ENCODE data around the gene RNF32. TPM values are rescaled to one million over a fixed set of nuclear protein-coding genes. Genes with fewer than 3 reads are reported as not detected.

RNF32 gene
- total and polyA plus RNA-seq, 3 experiments from 2014 or later, result 0.20 to 0.83 (median 0.40) TPM

- POLR2A ChIA-PET, result no interaction called here
- no peaks in the 10 kb centered on the region for H3K36me3 ChIP-seq (ENCODE audit: insufficient read depth, low read length)
- no peak overlapping the region for H3K4me3 Mint-ChIP-seq
Measured at GRCh38 chr7:156655251-156655650, 14.7 kb downstream of the RNF32 start.

GRCh38 chr7:156655983-156656382 lies 15.4 kb downstream of the RNF32 start:
- CTCF ChIA-PET, result no interaction called here
- POLR2A ChIA-PET, result no interaction called here
- H3K4me1 ChIP-seq (ENCODE audit: insufficient read depth, low read length), result no peaks in the 10 kb centered on the region
- no peak overlapping the region for H3K4me3 Mint-ChIP-seq
- no peaks in the 10 kb centered on the region for H3K9me3 ChIP-seq (ENCODE audit: low read length)
- no peaks in the 10 kb centered on the region for H3K36me3 ChIP-seq (ENCODE audit: insufficient read depth, low read length)
- no peak overlapping the region for H3K27ac Mint-ChIP-seq
- H3K27me3 ChIP-seq (ENCODE audit: insufficient read depth, low read length, poor library complexity, severe bottlenecking), result no peaks in the 10 kb centered on the region
- H3K4me1 Mint-ChIP-seq, result peaks cover 0 to 1% (median 0%) of the 10 kb centered on the region in 3 donors
- peaks cover 0 to 5% (median 0%) of the 10 kb centered on the region in 3 donors for H3K36me3 Mint-ChIP-seq
- no peak overlapping the region for H3K27ac ChIP-seq (ENCODE audit: low read depth, low read length)
- DNase-seq, result no peak
- H3K9me3 Mint-ChIP-seq, result peaks cover 0 to 2% (median 0%) of the 10 kb centered on the region in 5 donors
- H3K27me3 Mint-ChIP-seq, result peaks cover 18 to 30% of the 10 kb centered on the region in 2 donors
- no peak overlapping the region for H3K4me3 ChIP-seq (ENCODE audit: low read length)

More at GRCh38 chr7:156655251-156655650, 14.7 kb downstream of the RNF32 start:
- Histone ChIP-seq H3K9me3 (ENCODE audit: low read length) (no peaks in the 10 kb centered on the region), H3K4me1 (ENCODE audit: insufficient read depth, low read length) (no peaks in the 10 kb centered on the region), H3K27me3 (ENCODE audit: insufficient read depth, low read length, poor library complexity, severe bottlenecking) (peaks cover 6% of the 10 kb centered on the region), H3K27ac (ENCODE audit: low read depth, low read length) (no peak overlapping the region), H3K4me3 (ENCODE audit: low read length) (no peak overlapping the region)
- DNase-seq, result no peak
- no peak overlapping the region for H3K27ac Mint-ChIP-seq
- no peaks in the 10 kb centered on the region for H3K4me1 Mint-ChIP-seq
- peaks cover 0 to 5% (median 0%) of the 10 kb centered on the region in 3 donors for H3K36me3 Mint-ChIP-seq
- CTCF ChIA-PET, result no interaction called here
- H3K9me3 Mint-ChIP-seq, result peaks cover 0 to 2% (median 0%) of the 10 kb centered on the region in 5 donors
- H3K27me3 Mint-ChIP-seq, result peaks cover 20 to 37% of the 10 kb centered on the region in 2 donors

DNA sequence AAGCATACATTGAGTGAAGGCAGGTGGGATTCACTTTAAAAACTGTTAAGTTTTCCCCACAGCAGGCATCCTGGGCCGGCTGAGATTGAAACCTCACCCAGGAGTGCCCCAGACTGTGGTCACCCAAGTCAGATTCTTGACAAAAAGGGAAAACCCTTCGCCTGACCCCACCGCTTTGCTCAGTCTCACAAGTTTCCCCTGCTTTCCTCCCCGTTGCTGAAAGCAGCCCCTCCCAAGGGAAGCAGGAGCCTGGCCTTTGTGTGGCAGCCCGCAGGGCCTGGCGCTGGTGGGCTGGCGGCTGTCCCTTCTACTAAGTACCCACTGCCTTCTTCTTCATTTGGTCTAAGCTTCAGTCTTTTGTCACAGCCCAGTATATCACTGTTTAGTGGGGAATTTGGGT lies 16.0 kb downstream of the RNF32 start:
- Histone ChIP-seq H3K9me3 (ENCODE audit: low read length) (no peaks in the 10 kb centered on the region), H3K27me3 (ENCODE audit: insufficient read depth, low read length, poor library complexity, severe bottlenecking) (no peaks in the 10 kb centered on the region), H3K27ac (ENCODE audit: low read depth, low read length) (no peak overlapping the region), H3K4me1 (ENCODE audit: insufficient read depth, low read length) (no peaks in the 10 kb centered on the region), H3K4me3 (ENCODE audit: low read length) (no peak overlapping the region), H3K36me3 (ENCODE audit: insufficient read depth, low read length) (no peaks in the 10 kb centered on the region)
- H3K27ac Mint-ChIP-seq, result no peak overlapping the region
- no peak for DNase-seq
- H3K9me3 Mint-ChIP-seq, result peaks cover 0 to 2% (median 0%) of the 10 kb centered on the region in 5 donors
- H3K4me3 Mint-ChIP-seq, result no peak overlapping the region
- ChIA-PET POLR2A (no interaction called here), CTCF (no interaction called here)
- peaks cover 18 to 26% of the 10 kb centered on the region in 2 donors for H3K27me3 Mint-ChIP-seq
- peaks cover 0 to 5% (median 0%) of the 10 kb centered on the region in 3 donors for H3K36me3 Mint-ChIP-seq
- peaks cover 0 to 1% (median 0%) of the 10 kb centered on the region in 3 donors for H3K4me1 Mint-ChIP-seq

- Mint-ChIP-seq H3K27me3 (peaks cover 15 to 17% of the 10 kb centered on the region in 2 donors), H3K4me1 (peaks cover 0 to 1% (median 0%) of the 10 kb centered on the region in 3 donors), H3K4me3 (no peak overlapping the region), H3K27ac (no peak overlapping the region), H3K9me3 (no peaks in the 10 kb centered on the region), H3K36me3 (no peaks in the 10 kb centered on the region)
- Histone ChIP-seq H3K9me3 (ENCODE audit: low read length) (no peaks in the 10 kb centered on the region), H3K36me3 (ENCODE audit: insufficient read depth, low read length) (no peaks in the 10 kb centered on the region), H3K27ac (ENCODE audit: low read depth, low read length) (no peak overlapping the region), H3K27me3 (ENCODE audit: insufficient read depth, low read length, poor library complexity, severe bottlenecking) (no peaks in the 10 kb centered on the region), H3K4me1 (ENCODE audit: insufficient read depth, low read length) (no peaks in the 10 kb centered on the region), H3K4me3 (ENCODE audit: low read length) (no peak overlapping the region)
- CTCF ChIA-PET, result no interaction called here
- no peak for DNase-seq
- POLR2A ChIA-PET, result no interaction called here
Measured at GRCh38 chr7:156657681-156658080, 17.1 kb downstream of the RNF32 start.

GRCh38 chr7:156659203-156659602 lies 18.6 kb downstream of the RNF32 start:
- Histone ChIP-seq H3K4me1 (ENCODE audit: insufficient read depth, low read length) (no peaks in the 10 kb centered on the region), H3K36me3 (ENCODE audit: insufficient read depth, low read length) (no peaks in the 10 kb centered on the region), H3K27ac (ENCODE audit: low read depth, low read length) (no peak overlapping the region), H3K27me3 (ENCODE audit: insufficient read depth, low read length, poor library complexity, severe bottlenecking) (no peaks in the 10 kb centered on the region), H3K4me3 (ENCODE audit: low read length) (no peak overlapping the region), H3K9me3 (ENCODE audit: low read length) (no peaks in the 10 kb centered on the region)
- Mint-ChIP-seq H3K9me3 (no peaks in the 10 kb centered on the region), H3K27ac (no peak overlapping the region), H3K4me1 (peaks cover 0 to 1% (median 0%) of the 10 kb centered on the region in 3 donors), H3K27me3 (peaks cover 7 to 10% of the 10 kb centered on the region in 2 donors), H3K36me3 (no peaks in the 10 kb centered on the region), H3K4me3 (no peak overlapping the region)
- ChIA-PET POLR2A (no interaction called here), CTCF (no interaction called here)
- no peak for DNase-seq

DNA sequence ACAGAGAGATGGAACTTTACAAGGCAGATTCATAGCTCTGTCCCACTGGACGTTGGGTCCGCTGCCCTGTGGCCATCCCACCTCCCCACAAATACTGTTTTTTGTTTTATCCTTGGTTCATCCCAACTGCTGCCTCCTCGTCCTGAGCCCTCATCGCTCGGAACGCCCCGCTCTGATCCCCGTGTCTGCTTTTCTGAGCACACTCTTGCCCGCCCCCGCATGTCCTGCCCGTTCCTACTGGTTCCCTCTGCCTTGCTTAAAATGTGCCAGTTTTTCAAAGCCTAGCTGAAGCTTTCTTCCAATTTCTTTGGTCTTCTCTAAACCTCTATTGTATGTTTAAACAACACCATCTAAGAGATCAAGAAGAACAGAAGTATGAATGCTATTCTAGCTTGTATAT lies 19.4 kb downstream of the RNF32 start:
- Histone ChIP-seq H3K4me1 (ENCODE audit: insufficient read depth, low read length) (no peaks in the 10 kb centered on the region), H3K9me3 (ENCODE audit: low read length) (no peaks in the 10 kb centered on the region), H3K27me3 (ENCODE audit: insufficient read depth, low read length, poor library complexity, severe bottlenecking) (no peaks in the 10 kb centered on the region), H3K36me3 (ENCODE audit: insufficient read depth, low read length) (no peaks in the 10 kb centered on the region), H3K27ac (ENCODE audit: low read depth, low read length) (no peak overlapping the region), H3K4me3 (ENCODE audit: low read length) (no peak overlapping the region)
- CTCF ChIA-PET, result no interaction called here
- H3K4me3 Mint-ChIP-seq, result no peak overlapping the region
- H3K27me3 Mint-ChIP-seq, result peaks cover 3 to 7% of the 10 kb centered on the region in 2 donors
- no peak for DNase-seq
- H3K27ac Mint-ChIP-seq, result no peak overlapping the region
- H3K36me3 Mint-ChIP-seq, result no peaks in the 10 kb centered on the region
- peaks cover 0 to 1% (median 0%) of the 10 kb centered on the region in 3 donors for H3K4me1 Mint-ChIP-seq
- POLR2A ChIA-PET, result interaction anchor here (0.6 kb wide), 1 partner anchor 44 kb away, joined by 6 read pairs; no protein-coding TSS in a partner anchor
- H3K9me3 Mint-ChIP-seq, result no peaks in the 10 kb centered on the region

GRCh38 chr7:156661637-156662036 lies 21.1 kb downstream of the RNF32 start:
- POLR2A ChIA-PET, result no interaction called here
- Histone ChIP-seq H3K4me3 (ENCODE audit: low read length) (no peak overlapping the region), H3K36me3 (ENCODE audit: insufficient read depth, low read length) (no peaks in the 10 kb centered on the region), H3K4me1 (ENCODE audit: insufficient read depth, low read length) (no peaks in the 10 kb centered on the region), H3K27me3 (ENCODE audit: insufficient read depth, low read length, poor library complexity, severe bottlenecking) (no peaks in the 10 kb centered on the region), H3K9me3 (ENCODE audit: low read length) (no peaks in the 10 kb centered on the region), H3K27ac (ENCODE audit: low read depth, low read length) (no peak overlapping the region)
- H3K27ac Mint-ChIP-seq, result no peak overlapping the region
- no peaks in the 10 kb centered on the region for H3K36me3 Mint-ChIP-seq
- CTCF ChIA-PET, result no interaction called here
- H3K4me1 Mint-ChIP-seq, result peaks cover 0 to 1% (median 0%) of the 10 kb centered on the region in 3 donors
- no peak for DNase-seq
- no peaks in the 10 kb centered on the region for H3K9me3 Mint-ChIP-seq
- H3K4me3 Mint-ChIP-seq, result no peak overlapping the region
- peaks cover 3 to 7% of the 10 kb centered on the region in 2 donors for H3K27me3 Mint-ChIP-seq

GRCh38 chr7:156662277-156662676 lies 21.7 kb downstream of the RNF32 start:
- Mint-ChIP-seq H3K36me3 (no peaks in the 10 kb centered on the region), H3K4me3 (no peak overlapping the region), H3K27me3 (peaks cover 3 to 5% of the 10 kb centered on the region in 2 donors), H3K9me3 (no peaks in the 10 kb centered on the region), H3K4me1 (peaks cover 0 to 1% (median 0%) of the 10 kb centered on the region in 3 donors), H3K27ac (no peak overlapping the region)
- H3K9me3 ChIP-seq (ENCODE audit: low read length), result no peaks in the 10 kb centered on the region
- no peak for DNase-seq
- H3K27ac ChIP-seq (ENCODE audit: low read depth, low read length), result no peak overlapping the region
- no peaks in the 10 kb centered on the region for H3K27me3 ChIP-seq (ENCODE audit: insufficient read depth, low read length, poor library complexity, severe bottlenecking)
- POLR2A ChIA-PET, result no interaction called here
- no peaks in the 10 kb centered on the region for H3K4me1 ChIP-seq (ENCODE audit: insufficient read depth, low read length)
- no peak overlapping the region for H3K4me3 ChIP-seq (ENCODE audit: low read length)
- H3K36me3 ChIP-seq (ENCODE audit: insufficient read depth, low read length), result no peaks in the 10 kb centered on the region
- CTCF ChIA-PET, result no interaction called here

Measured in CD8-positive, alpha-beta memory T cell (primary cell).